Kidney glomerular epithelial cell (primary cell): ENCODE measurements around the gene CXCL14.
"Not testable (repeated sequence)": the region's sequence is repeated elsewhere in the genome, so short reads cannot be mapped to it uniquely, and the experiment has no call there.

Experiments
- DNase-seq: peaks from one replicate; lab custom pipeline; 2025; lab: John Stamatoyannopoulos, UW

Gene CXCL14

GRCh38 chr5:135543001-135543484, 35.7 kb downstream of the CXCL14 start:
- no peak for DNase-seq

- DNase-seq, result no peak
Measured at GRCh38 chr5:135541807-135542502, 36.8 kb downstream of the CXCL14 start.

GRCh38 chr5:135539430-135540005, 39.3 kb downstream of the CXCL14 start:
- DNase-seq, result no peak

- no peak for DNase-seq
Measured at GRCh38 chr5:135538261-135538660, 40.5 kb downstream of the CXCL14 start.

- no peak for DNase-seq
Measured at GRCh38 chr5:135537745-135538144, 41.0 kb downstream of the CXCL14 start.

GRCh38 chr5:135537271-135537670, 41.5 kb downstream of the CXCL14 start:
- DNase-seq, result no peak

- DNase-seq, result no peak
Measured at GRCh38 chr5:135535820-135536801, 42.7 kb downstream of the CXCL14 start, which contains the start of gene NEUROG1. Gene NEUROG1, minus strand, starts transcription at chr5:135535964. Its CDS starts 274 bp downstream, at chr5:135535690.

GRCh38 chr5:135535420-135535819, 43.4 kb downstream of the CXCL14 start:
- no peak for DNase-seq

GRCh38 chr5:135534609-135535419, 44.0 kb downstream of the CXCL14 start:
- no peak for DNase-seq

GRCh38 chr5:135533794-135534193, 45.0 kb downstream of the CXCL14 start:
- DNase-seq, result no peak

GRCh38 chr5:135533334-135533733, 45.5 kb downstream of the CXCL14 start:
- no peak for DNase-seq

GRCh38 chr5:135529576-135529975, 49.2 kb downstream of the CXCL14 start:
- DNase-seq, result not testable (repeated sequence)

- no peak for DNase-seq
Measured at GRCh38 chr5:135526924-135527323, 51.9 kb downstream of the CXCL14 start.

- no peak for DNase-seq
Measured at GRCh38 chr5:135521964-135522363, 56.8 kb downstream of the CXCL14 start.
